Activated T-cell treated with anti-CD3 and anti-CD28 coated beads, Interleukin-2, amount 50 U/mL, for 4 hours (primary cell): Measurements from ENCODE around the gene NFKBIA. TPM values are rescaled to one million over a fixed set of nuclear protein-coding genes. Genes with fewer than 3 reads are reported as not detected.
A peak's percentile ranks its signal among the peaks of the same experiment; 100 is the strongest.

ENCODE experiments used
- ATAC-seq, 2 donors: fragments of 200-7000 bp; cut with Tn5 transposase; one replicate each; pipeline ENCODE4 v1.10.0; 2021
- DNase-seq: peaks from one replicate; pipeline ENCODE4 v3.0.0-alpha.2; 2020
- H3K27me3 Mint-ChIP-seq: one replicate; pipeline ENCODE4 v1.8.0; 2021; ENCODE audit warnings: low read depth, mixed read lengths
- H3K36me3 Mint-ChIP-seq: one replicate; pipeline ENCODE4 v1.8.0; 2022; ENCODE audit warnings: mixed read lengths; ENCODE audit not compliant: insufficient read depth
- H3K4me1 Mint-ChIP-seq: one replicate; pipeline ENCODE4 v1.8.0; 2021; ENCODE audit warnings: low read depth, mixed read lengths
- H3K4me3 Mint-ChIP-seq: one replicate; pipeline ENCODE4 v1.8.0; 2021; ENCODE audit warnings: mild to moderate bottlenecking, moderate library complexity, mixed read lengths
- H3K9me3 Mint-ChIP-seq: one replicate; pipeline ENCODE4 v1.8.0; 2021; ENCODE audit warnings: mixed read lengths
- total RNA-seq, 3 donors: library from RNA; stranded (reverse); gene quantifications; one replicate each; pipeline ENCODE4 v1.2.1, GENCODE V29; 2021

NFKBIA gene
- total RNA-seq, 3 donors from 2014 or later, result 530 to 701 (median 599) TPM

GRCh38 chr14:35419429-35419841 is 14.9 kb upstream of the NFKBIA start:
- H3K9me3 Mint-ChIP-seq, result no peaks in the 10 kb centered on the region
- DNase-seq (no peak), ATAC-seq (no peak)
- no peak overlapping the region for H3K4me3 Mint-ChIP-seq
- no peaks in the 10 kb centered on the region for H3K36me3 Mint-ChIP-seq
- H3K4me1 Mint-ChIP-seq, result peaks cover 38% of the 10 kb centered on the region
- no peaks in the 10 kb centered on the region for H3K27me3 Mint-ChIP-seq

GRCh38 chr14:35418093-35418492 is 13.5 kb upstream of the NFKBIA start:
- H3K36me3 Mint-ChIP-seq, result no peaks in the 10 kb centered on the region
- H3K27me3 Mint-ChIP-seq, result no peaks in the 10 kb centered on the region
- peaks cover 47% of the 10 kb centered on the region for H3K4me1 Mint-ChIP-seq
- no peak for ATAC-seq
- no peak for DNase-seq
- H3K4me3 Mint-ChIP-seq, result no peak overlapping the region
- no peaks in the 10 kb centered on the region for H3K9me3 Mint-ChIP-seq

DNA sequence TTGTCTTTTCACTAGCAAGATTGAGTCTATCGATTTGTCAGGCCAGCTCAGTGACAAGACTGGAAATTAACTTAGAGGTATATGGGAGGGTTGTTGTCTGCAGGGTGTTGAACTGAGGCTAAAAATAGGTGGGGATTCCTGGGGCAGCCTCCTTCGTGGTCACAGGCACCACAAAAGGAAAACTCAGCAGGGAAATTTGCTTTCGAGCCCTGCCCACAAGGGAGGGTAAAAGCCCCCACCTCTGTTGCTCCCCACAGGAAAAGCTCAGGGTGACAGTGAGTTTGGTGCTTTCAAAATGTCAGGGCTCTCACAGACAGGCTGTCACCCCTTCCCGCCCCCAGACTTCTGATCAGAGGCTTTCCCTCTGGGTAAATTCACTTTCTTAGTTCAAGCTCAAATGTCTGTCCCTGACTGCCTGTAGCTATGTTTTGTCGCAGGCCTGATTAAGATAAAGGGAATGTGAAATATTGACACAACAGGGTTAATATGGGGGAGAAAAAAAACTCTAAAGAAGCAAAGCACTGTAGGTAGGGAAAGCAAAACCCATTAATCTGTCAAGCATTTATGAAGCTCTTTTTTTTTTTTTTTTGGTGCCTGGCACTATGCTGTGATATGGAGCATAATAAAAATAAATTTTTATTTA is 11.7 kb upstream of the NFKBIA start:
- no peaks in the 10 kb centered on the region for H3K27me3 Mint-ChIP-seq
- H3K9me3 Mint-ChIP-seq, result no peaks in the 10 kb centered on the region
- ATAC-seq (peak; percentile 76 to 78), DNase-seq (peak; percentile 77)
- no peaks in the 10 kb centered on the region for H3K36me3 Mint-ChIP-seq
- peaks cover 47% of the 10 kb centered on the region for H3K4me1 Mint-ChIP-seq
- H3K4me3 Mint-ChIP-seq, result peak overlapping the region; percentile 66

DNA sequence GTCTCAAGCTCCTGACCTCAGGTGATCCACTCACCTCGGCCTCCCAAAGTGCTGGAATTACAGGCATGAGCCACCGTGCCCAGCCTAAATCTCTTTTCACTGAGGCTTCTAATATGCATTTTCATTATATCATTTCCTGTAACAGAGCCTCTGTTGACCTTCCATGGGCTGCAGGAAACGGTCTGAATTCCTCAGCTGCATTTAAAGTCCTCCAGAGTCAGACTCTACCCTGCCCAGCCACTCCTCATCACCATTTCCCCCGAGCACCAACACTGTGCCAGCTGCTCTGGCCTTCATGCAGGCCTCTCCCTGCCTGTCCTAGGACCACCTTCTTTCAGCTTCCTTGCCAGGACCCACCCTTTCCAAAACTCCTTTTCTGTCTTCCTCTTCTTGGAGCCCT is 9.8 kb upstream of the NFKBIA start:
- no peaks in the 10 kb centered on the region for H3K27me3 Mint-ChIP-seq
- H3K4me3 Mint-ChIP-seq, result no peak overlapping the region
- ATAC-seq (no peak), DNase-seq (no peak)
- H3K36me3 Mint-ChIP-seq, result no peaks in the 10 kb centered on the region
- H3K4me1 Mint-ChIP-seq, result peaks cover 47% of the 10 kb centered on the region
- no peaks in the 10 kb centered on the region for H3K9me3 Mint-ChIP-seq

GRCh38 chr14:35412272-35413056 is 7.9 kb upstream of the NFKBIA start:
- no peaks in the 10 kb centered on the region for H3K27me3 Mint-ChIP-seq
- no peak overlapping the region for H3K4me3 Mint-ChIP-seq
- H3K9me3 Mint-ChIP-seq, result no peaks in the 10 kb centered on the region
- no peaks in the 10 kb centered on the region for H3K36me3 Mint-ChIP-seq
- peaks cover 42% of the 10 kb centered on the region for H3K4me1 Mint-ChIP-seq
- ATAC-seq, result no peak
- DNase-seq, result no peak

GRCh38 chr14:35410858-35411257 is 6.3 kb upstream of the NFKBIA start:
- DNase-seq (no peak), ATAC-seq (no peak)
- H3K4me3 Mint-ChIP-seq, result no peak overlapping the region
- no peaks in the 10 kb centered on the region for H3K27me3 Mint-ChIP-seq
- peaks cover 39% of the 10 kb centered on the region for H3K4me1 Mint-ChIP-seq
- H3K36me3 Mint-ChIP-seq, result no peaks in the 10 kb centered on the region
- no peaks in the 10 kb centered on the region for H3K9me3 Mint-ChIP-seq

DNA sequence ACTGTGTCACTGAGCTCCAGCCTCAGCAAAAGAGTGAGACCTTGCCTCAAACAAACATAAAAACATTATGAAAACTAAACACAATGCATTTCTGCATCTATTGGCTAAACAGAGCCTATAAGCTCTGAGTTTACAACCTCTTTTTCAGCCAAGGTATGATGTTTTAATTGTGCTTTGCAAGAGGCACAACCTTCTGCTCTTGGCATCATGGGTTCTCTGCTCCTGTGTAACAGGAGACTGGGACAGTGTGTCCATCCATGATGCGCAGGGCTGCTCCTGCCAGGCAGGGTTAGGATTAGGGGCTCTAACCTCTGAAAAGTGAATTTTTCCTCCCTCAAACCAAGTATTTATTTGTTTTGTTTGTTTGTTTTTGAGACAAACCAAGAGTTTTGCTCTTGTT is 5.0 kb upstream of the NFKBIA start:
- ATAC-seq (no peak), DNase-seq (no peak)
- Mint-ChIP-seq H3K9me3 (no peaks in the 10 kb centered on the region), H3K4me1 (peaks cover 33% of the 10 kb centered on the region), H3K27me3 (no peaks in the 10 kb centered on the region), H3K4me3 (no peak overlapping the region), H3K36me3 (no peaks in the 10 kb centered on the region)

DNA sequence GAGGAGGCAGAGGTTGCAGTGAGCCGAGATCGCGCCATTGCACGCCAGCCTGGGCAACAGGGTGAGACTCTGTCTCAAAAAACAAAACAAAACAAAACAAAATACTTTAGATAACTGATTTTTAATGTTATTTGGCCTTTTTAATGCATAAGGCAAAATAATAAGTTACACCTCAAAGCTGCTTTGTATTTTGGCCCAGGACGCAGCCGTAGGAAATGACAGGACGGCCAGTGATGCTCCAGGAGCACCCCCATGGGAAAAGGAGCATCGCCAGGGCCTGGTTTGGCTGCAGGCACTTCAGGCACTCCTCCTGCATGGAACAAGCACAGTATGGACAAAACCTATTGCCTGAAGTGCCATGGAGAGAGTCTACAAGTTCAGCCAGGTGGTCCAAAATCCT is 3.5 kb upstream of the NFKBIA start:
- no peak for ATAC-seq
- H3K36me3 Mint-ChIP-seq, result peaks cover 7% of the 10 kb centered on the region
- H3K4me3 Mint-ChIP-seq, result no peak overlapping the region
- no peaks in the 10 kb centered on the region for H3K27me3 Mint-ChIP-seq
- no peaks in the 10 kb centered on the region for H3K9me3 Mint-ChIP-seq
- no peak for DNase-seq
- peaks cover 22% of the 10 kb centered on the region for H3K4me1 Mint-ChIP-seq

GRCh38 chr14:35407306-35407630 is 2.7 kb upstream of the NFKBIA start:
- no peak for DNase-seq
- H3K36me3 Mint-ChIP-seq, result peaks cover 15% of the 10 kb centered on the region
- no peaks in the 10 kb centered on the region for H3K9me3 Mint-ChIP-seq
- no peak overlapping the region for H3K4me3 Mint-ChIP-seq
- ATAC-seq, result no peak
- no peaks in the 10 kb centered on the region for H3K27me3 Mint-ChIP-seq
- H3K4me1 Mint-ChIP-seq, result peaks cover 18% of the 10 kb centered on the region

- Mint-ChIP-seq H3K4me3 (no peak overlapping the region), H3K36me3 (peaks cover 20% of the 10 kb centered on the region), H3K9me3 (no peaks in the 10 kb centered on the region), H3K4me1 (peaks cover 18% of the 10 kb centered on the region), H3K27me3 (no peaks in the 10 kb centered on the region)
- DNase-seq (no peak), ATAC-seq (no peak)
These were observed 2.2 kb upstream of the NFKBIA start for GRCh38 chr14:35406506-35407305.

DNA sequence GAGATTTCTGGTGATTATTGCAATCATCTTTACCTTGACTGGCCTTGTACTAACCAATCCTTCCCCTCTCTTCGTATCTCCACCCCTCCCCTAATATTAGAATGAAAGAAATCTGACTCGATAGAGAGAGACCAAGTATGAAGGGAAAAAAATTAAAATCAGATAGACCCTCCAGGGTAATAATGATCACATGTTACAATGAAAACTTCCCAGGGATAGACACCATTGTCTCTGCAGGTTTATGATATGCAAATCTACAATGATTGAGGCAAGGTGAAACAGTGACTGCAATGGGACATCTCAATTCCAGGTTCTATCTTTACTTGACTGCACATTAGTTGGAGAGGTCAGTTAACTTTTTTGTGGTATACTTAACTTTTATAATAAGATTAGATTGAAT is 1.5 kb upstream of the NFKBIA start:
- peaks cover 20% of the 10 kb centered on the region for H3K4me1 Mint-ChIP-seq
- DNase-seq (no peak), ATAC-seq (no peak)
- no peaks in the 10 kb centered on the region for H3K9me3 Mint-ChIP-seq
- H3K4me3 Mint-ChIP-seq, result peak overlapping the region; percentile 96
- no peaks in the 10 kb centered on the region for H3K27me3 Mint-ChIP-seq
- H3K36me3 Mint-ChIP-seq, result peaks cover 26% of the 10 kb centered on the region

GRCh38 chr14:35405304-35405996 is 901 bp upstream of the NFKBIA start:
- ATAC-seq, result no peak
- Mint-ChIP-seq H3K4me3 (peak overlapping the region; percentile 96), H3K4me1 (peaks cover 26% of the 10 kb centered on the region), H3K9me3 (no peaks in the 10 kb centered on the region), H3K36me3 (peaks cover 33% of the 10 kb centered on the region), H3K27me3 (no peaks in the 10 kb centered on the region)
- no peak for DNase-seq

DNA sequence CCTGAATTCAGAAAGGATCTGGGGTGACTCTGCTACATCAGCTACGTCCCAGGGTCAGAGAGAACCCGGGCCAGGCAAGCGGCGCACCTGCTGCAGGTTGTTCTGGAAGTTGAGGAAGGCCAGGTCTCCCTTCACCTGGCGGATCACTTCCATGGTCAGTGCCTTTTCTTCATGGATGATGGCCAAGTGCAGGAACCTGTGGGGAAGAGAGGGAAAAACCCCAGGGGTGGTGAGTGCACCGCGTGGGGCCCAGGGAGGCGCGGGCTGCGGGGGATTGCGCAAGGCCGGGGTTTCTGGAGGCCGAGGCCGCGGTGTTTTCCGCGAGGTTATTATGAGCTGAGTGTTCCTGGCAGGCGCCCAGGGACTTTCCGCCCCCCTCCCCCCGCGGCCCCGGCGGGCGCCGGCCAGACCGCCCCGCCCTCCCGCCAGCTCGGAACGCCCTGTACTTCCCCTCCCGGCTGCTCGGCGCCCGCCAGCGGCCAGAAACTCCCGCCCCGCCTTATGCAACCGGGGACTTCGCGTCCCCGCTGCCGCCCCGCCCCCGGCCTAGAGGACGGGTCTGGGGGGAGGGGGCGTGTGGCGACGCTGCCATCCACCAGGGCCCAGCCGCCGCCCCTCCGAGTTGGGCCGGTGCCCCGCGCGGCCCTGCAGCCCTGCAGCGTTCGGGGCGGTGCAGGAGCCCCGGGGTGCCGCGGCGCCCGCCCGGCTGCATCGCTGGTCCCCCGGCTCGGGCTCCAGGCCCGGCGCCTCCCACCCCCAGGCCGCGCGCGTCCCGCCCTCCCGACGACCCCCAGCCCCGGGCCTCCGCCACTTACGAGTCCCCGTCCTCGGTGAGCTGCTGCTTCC is 723 bp downstream of the NFKBIA start:
- no peaks in the 10 kb centered on the region for H3K27me3 Mint-ChIP-seq
- peak overlapping the region; percentile 99 for H3K4me3 Mint-ChIP-seq
- no peaks in the 10 kb centered on the region for H3K9me3 Mint-ChIP-seq
- DNase-seq (peak; percentile 96), ATAC-seq (peak; percentile 54 to 59)
- peaks cover 33% of the 10 kb centered on the region for H3K4me1 Mint-ChIP-seq
- H3K36me3 Mint-ChIP-seq, result peaks cover 41% of the 10 kb centered on the region
